A673 (cell line): ENCODE results near the gene MED27. TPM values are rescaled to one million over a fixed set of nuclear protein-coding genes. Genes with fewer than 3 reads are reported as not detected.

Source experiments
- BruUV-seq: library from RNA; stranded (reverse); fragments of 400-500 nt; replicated peaks from 2 replicates; lab custom pipeline; 2021; lab: Mats Ljungman, UMichigan
- CTCF ChIA-PET: fragments of 300-600 bp; sonication (Branson Sonifier 250); formaldehyde crosslinking; loops from one replicate; lab custom pipeline; 2022; ENCODE audit warnings: antibody characterized with exemption; lab: Charles Lee
- POLR2A ChIA-PET: fragments of 300-600 bp; sonication (Branson Sonifier 250); formaldehyde crosslinking; loops from one replicate; lab custom pipeline; 2022; ENCODE audit warnings: antibody characterized with exemption; ENCODE audit not compliant: low non-redundant PET; lab: Charles Lee
- DNase-seq: peaks from one replicate; pipeline ENCODE4 v3.0.0-alpha.2; 2015; ENCODE audit warnings: low spot score
- H3K27ac ChIP-seq: fragments of 200-600 bp; sonication (generic); 2 replicates; pipeline ENCODE4 v1.5.1; 2016; ENCODE audit warnings: mixed run types, low read depth, mild to moderate bottlenecking, mixed read lengths, antibody characterized with exemption, low read length; ENCODE audit not compliant: poor library complexity, severe bottlenecking
- H3K27me3 ChIP-seq: fragments of 200-600 bp; sonication (generic); replicated peaks from 2 replicates; pipeline ENCODE4 v1.6.1; 2017; ENCODE audit warnings: mixed run types, low read depth, mild to moderate bottlenecking, mixed read lengths, antibody characterized with exemption, low read length; ENCODE audit not compliant: insufficient read depth, poor library complexity
- H3K36me3 ChIP-seq: fragments of 200-600 bp; sonication (generic); 2 replicates; pipeline ENCODE4 v1.6.1; 2016; ENCODE audit warnings: mixed run types, mild to moderate bottlenecking, mixed read lengths, antibody characterized with exemption, low read length; ENCODE audit not compliant: insufficient read depth, poor library complexity, severe bottlenecking
- H3K4me1 ChIP-seq: fragments of 200-600 bp; sonication (generic); 2 replicates; pipeline ENCODE4 v1.6.1; 2017; ENCODE audit warnings: mixed run types, mild to moderate bottlenecking, mixed read lengths, antibody characterized with exemption, low read length; ENCODE audit not compliant: insufficient read depth, poor library complexity, severe bottlenecking
- H3K4me3 ChIP-seq: fragments of 200-600 bp; sonication (generic); 2 replicates; pipeline ENCODE4 v1.5.1; 2016; ENCODE audit warnings: low read depth, mixed run types, mild to moderate bottlenecking, mixed read lengths, low read length; ENCODE audit not compliant: poor library complexity, severe bottlenecking
- H3K9me3 ChIP-seq: fragments of 200-600 bp; sonication (generic); 2 replicates; pipeline ENCODE4 v1.6.1; 2016; ENCODE audit warnings: mixed run types, low read depth, mild to moderate bottlenecking, mixed read lengths, antibody characterized with exemption, low read length; ENCODE audit not compliant: poor library complexity, severe bottlenecking
- CTCF ChIP-seq: fragments of 300-800, 200-600 bp; sonication (generic); conservative IDR thresholded peaks from 2 replicates; pipeline ENCODE4 v1.5.1; 2017; ENCODE audit warnings: low read depth, mild to moderate bottlenecking, antibody characterized with exemption, low read length, moderate library complexity, mixed read lengths
- EZH2 ChIP-seq: fragments of 200-600 bp; sonication (generic); IDR thresholded peaks from 2 replicates; pipeline ENCODE4 v1.6.1; 2017; ENCODE audit warnings: borderline replicate concordance, low read depth, mild to moderate bottlenecking, mixed read lengths, antibody characterized with exemption, low read length; ENCODE audit not compliant: poor library complexity, severe bottlenecking
- intact Hi-C: fragments of 100-400 bp; cut with micrococcal nuclease; formaldehyde crosslinking; loops from one replicate; pipeline ENCODE4 v1.10.0; 2022; ENCODE audit not compliant: unreplicated experiment
- total RNA-seq: library from RNA; stranded (reverse); gene quantifications from 2 replicates; pipeline ENCODE4 v1.2.3, GENCODE V29; 2021

MED27 gene
- total RNA-seq, 1 experiment from 2014 or later = 45.4 TPM

- Histone ChIP-seq H3K36me3 (no peaks in the 10 kb centered on the region), H3K9me3 (no peaks in the 10 kb centered on the region), H3K27me3 (no peaks in the 10 kb centered on the region), H3K27ac (no peak overlapping the region), H3K4me1 (no peaks in the 10 kb centered on the region), H3K4me3 (no peak overlapping the region)
- TF ChIP-seq EZH2 (no peak), CTCF (no peak)
- CTCF ChIA-PET = no interaction called here
- no peak for DNase-seq
- POLR2A ChIA-PET = no interaction called here
- no TSS peak for BruUV-seq
- intact Hi-C loops = no loop called here
These were observed 223.6 kb downstream of the MED27 start for GRCh38 chr9:131856105-131856504.

- POLR2A ChIA-PET = no interaction called here
- DNase-seq = no peak
These were observed 224.6 kb downstream of the MED27 start for GRCh38 chr9:131854896-131855613.

GRCh38 chr9:131854334-131854733 is 225.3 kb downstream of the MED27 start:
- TF ChIP-seq CTCF (no peak), EZH2 (no peak)
- Histone ChIP-seq H3K4me1 (no peaks in the 10 kb centered on the region), H3K36me3 (no peaks in the 10 kb centered on the region), H3K27ac (no peak overlapping the region), H3K9me3 (no peaks in the 10 kb centered on the region), H3K27me3 (no peaks in the 10 kb centered on the region), H3K4me3 (no peak overlapping the region)
- intact Hi-C loops = no loop called here
- DNase-seq = no peak
- POLR2A ChIA-PET = no interaction called here
- no TSS peak for BruUV-seq
- CTCF ChIA-PET = no interaction called here

More at GRCh38 chr9:131854896-131855613, 224.6 kb downstream of the MED27 start:
- TF ChIP-seq CTCF (no peak), EZH2 (no peak)
- intact Hi-C loops = no loop called here
- no TSS peak for BruUV-seq
- CTCF ChIA-PET = no interaction called here
- Histone ChIP-seq H3K4me1 (no peaks in the 10 kb centered on the region), H3K27ac (no peak overlapping the region), H3K36me3 (no peaks in the 10 kb centered on the region), H3K27me3 (no peaks in the 10 kb centered on the region), H3K4me3 (no peak overlapping the region), H3K9me3 (no peaks in the 10 kb centered on the region)
